ENCODE measurements around the gene APC2. TPM values are rescaled to one million over a fixed set of nuclear protein-coding genes. Genes with fewer than 3 reads are reported as not detected.
A peak's percentile ranks its signal among the peaks of the same experiment; 100 is the strongest.

The APC2 gene
- polyA plus RNA-seq, 1 experiment, result 0.07 TPM

GRCh38 chr19:1460033-1460995 lies 10.4 kb downstream of the APC2 start:
- CTCF ChIA-PET, result no interaction called here
- POLR2A ChIA-PET, result no interaction called here
- H3K4me3 ChIP-seq (ENCODE audit: low read depth, low read length), result no peak overlapping the region
- H3K36me3 ChIP-seq (ENCODE audit: control insufficient read depth, insufficient read depth, low read length), result peaks cover 6% of the 10 kb centered on the region; the same call in 1 of the 2 replicates
- no peak for DNase-seq (ENCODE audit: low read depth)
- H3K27me3 ChIP-seq (ENCODE audit: control insufficient read depth, insufficient read depth, low read length), result peaks cover 12% of the 10 kb centered on the region
- TF ChIP-seq CTCF (IDR thresholded peaks at IDR 0.05; ENCODE audit: insufficient read depth, low read depth, low read length), result no peak

- no peak for DNase-seq (ENCODE audit: low read depth)
- TF ChIP-seq CTCF (IDR thresholded peaks at IDR 0.05; ENCODE audit: insufficient read depth, low read depth, low read length), result no peak
- POLR2A ChIA-PET, result no interaction called here
- Histone ChIP-seq H3K27me3 (ENCODE audit: control insufficient read depth, insufficient read depth, low read length) (peaks cover 10% of the 10 kb centered on the region), H3K36me3 (ENCODE audit: control insufficient read depth, insufficient read depth, low read length) (peaks cover 6% of the 10 kb centered on the region; the same call in 1 of the 2 replicates), H3K4me3 (ENCODE audit: low read depth, low read length) (no peak overlapping the region)
- CTCF ChIA-PET, result no interaction called here
Observed at GRCh38 chr19:1461862-1462261, 11.9 kb downstream of the APC2 start.

- CTCF ChIA-PET, result interaction anchor here (0.8 to 4.3 kb wide), 4 partner anchors 9 to 54 kb away, joined by 3 to 21 read pairs (median 6); no protein-coding TSS in a partner anchor
- POLR2A ChIA-PET, result no interaction called here
Observed at GRCh38 chr19:1465191-1466016, 15.5 kb downstream of the APC2 start.

DNA sequence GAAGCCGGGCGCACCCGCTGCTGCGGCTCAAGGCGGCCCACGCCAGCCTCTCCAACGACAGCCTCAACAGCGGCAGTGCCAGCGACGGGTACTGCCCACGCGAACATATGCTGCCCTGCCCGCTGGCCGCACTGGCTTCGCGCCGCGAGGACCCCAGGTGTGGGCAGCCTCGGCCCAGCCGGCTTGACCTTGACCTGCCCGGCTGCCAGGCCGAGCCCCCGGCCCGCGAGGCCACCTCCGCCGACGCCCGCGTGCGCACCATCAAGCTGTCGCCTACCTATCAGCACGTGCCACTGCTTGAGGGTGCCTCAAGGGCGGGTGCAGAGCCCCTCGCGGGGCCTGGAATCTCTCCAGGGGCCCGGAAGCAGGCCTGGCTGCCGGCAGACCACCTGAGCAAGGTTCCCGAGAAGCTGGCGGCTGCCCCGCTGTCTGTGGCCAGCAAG lies 16.1 kb downstream of the APC2 start:
- ChIA-PET CTCF (interaction anchor here (0.7 to 4.3 kb wide), 7 partner anchors 9 to 78 kb away, joined by 3 to 21 read pairs (median 5); no protein-coding TSS in a partner anchor), POLR2A (no interaction called here)
- H3K36me3 ChIP-seq (ENCODE audit: control insufficient read depth, insufficient read depth, low read length), result no peaks in the 10 kb centered on the region
- no peak for TF ChIP-seq CTCF (IDR thresholded peaks at IDR 0.05; ENCODE audit: insufficient read depth, low read depth, low read length)
- H3K27me3 ChIP-seq (ENCODE audit: control insufficient read depth, insufficient read depth, low read length), result peaks cover 14% of the 10 kb centered on the region
- DNase-seq (ENCODE audit: low read depth), result no peak
- no peak overlapping the region for H3K4me3 ChIP-seq (ENCODE audit: low read depth, low read length)

More at GRCh38 chr19:1465191-1466016, 15.5 kb downstream of the APC2 start:
- Histone ChIP-seq H3K27me3 (ENCODE audit: control insufficient read depth, insufficient read depth, low read length) (peaks cover 11% of the 10 kb centered on the region), H3K4me3 (ENCODE audit: low read depth, low read length) (no peak overlapping the region), H3K36me3 (ENCODE audit: control insufficient read depth, insufficient read depth, low read length) (peaks cover 3% of the 10 kb centered on the region; the same call in 1 of the 2 replicates)
- DNase-seq (ENCODE audit: low read depth), result no peak
- TF ChIP-seq CTCF (IDR thresholded peaks at IDR 0.05; ENCODE audit: insufficient read depth, low read depth, low read length), result peak; percentile 66
